GM21528 (cell line): ENCODE measurements around the gene RSPO1.

ENCODE experiments used
- ATAC-seq: cut with Tn5 transposase; IDR thresholded peaks from one replicate; pipeline ENCODE4 v1.9.1; 2021; ENCODE audit warnings: mild to moderate bottlenecking, moderate library complexity; ENCODE audit not compliant: unreplicated experiment, low FRiP score

Gene RSPO1

GRCh38 chr1:37657620-37658412, 23.1 kb upstream of the RSPO1 start:
- no peak for ATAC-seq

GRCh38 chr1:37656881-37657280, 22.2 kb upstream of the RSPO1 start:
- ATAC-seq: no peak

GRCh38 chr1:37656026-37656425, 21.3 kb upstream of the RSPO1 start:
- no peak for ATAC-seq

- no peak for ATAC-seq
Observed at GRCh38 chr1:37655274-37655673, 20.6 kb upstream of the RSPO1 start.

- ATAC-seq: no peak
Observed at GRCh38 chr1:37653906-37654305, 19.2 kb upstream of the RSPO1 start.

GRCh38 chr1:37652976-37653375, 18.3 kb upstream of the RSPO1 start:
- ATAC-seq: no peak

GRCh38 chr1:37651803-37652202, 17.1 kb upstream of the RSPO1 start:
- ATAC-seq: no peak

GRCh38 chr1:37650721-37651120, 16.0 kb upstream of the RSPO1 start:
- no peak for ATAC-seq

GRCh38 chr1:37650173-37650572, 15.5 kb upstream of the RSPO1 start:
- no peak for ATAC-seq

GRCh38 chr1:37647281-37647680, 12.6 kb upstream of the RSPO1 start:
- no peak for ATAC-seq

- ATAC-seq: no peak
Observed at GRCh38 chr1:37641059-37641458, 6.4 kb upstream of the RSPO1 start.

GRCh38 chr1:37636435-37636834, 1.7 kb upstream of the RSPO1 start:
- ATAC-seq: no peak

- ATAC-seq: no peak
Observed at GRCh38 chr1:37634992-37635902, 555 bp upstream of the RSPO1 start.

GRCh38 chr1:37633938-37634243, 801 bp downstream of the RSPO1 start:
- no peak for ATAC-seq

- no peak for ATAC-seq
Observed at GRCh38 chr1:37633040-37633937, 1.4 kb downstream of the RSPO1 start.

- ATAC-seq: no peak
Observed at GRCh38 chr1:37631036-37631435, 3.7 kb downstream of the RSPO1 start.

- no peak for ATAC-seq
Observed at GRCh38 chr1:37630426-37631028, 4.2 kb downstream of the RSPO1 start.

- ATAC-seq: no peak
Observed at GRCh38 chr1:37629726-37630425, 4.8 kb downstream of the RSPO1 start.

- ATAC-seq: no peak
Observed at GRCh38 chr1:37629008-37629407, 5.7 kb downstream of the RSPO1 start.

- no peak for ATAC-seq
Observed at GRCh38 chr1:37628026-37628556, 6.6 kb downstream of the RSPO1 start.
